Measurements from ENCODE around the gene HOXD13. TPM values are rescaled to one million over a fixed set of nuclear protein-coding genes. Genes with fewer than 3 reads are reported as not detected.

HOXD13 gene
- total RNA-seq, 1 experiment from 2014 or later, result not detected

DNA sequence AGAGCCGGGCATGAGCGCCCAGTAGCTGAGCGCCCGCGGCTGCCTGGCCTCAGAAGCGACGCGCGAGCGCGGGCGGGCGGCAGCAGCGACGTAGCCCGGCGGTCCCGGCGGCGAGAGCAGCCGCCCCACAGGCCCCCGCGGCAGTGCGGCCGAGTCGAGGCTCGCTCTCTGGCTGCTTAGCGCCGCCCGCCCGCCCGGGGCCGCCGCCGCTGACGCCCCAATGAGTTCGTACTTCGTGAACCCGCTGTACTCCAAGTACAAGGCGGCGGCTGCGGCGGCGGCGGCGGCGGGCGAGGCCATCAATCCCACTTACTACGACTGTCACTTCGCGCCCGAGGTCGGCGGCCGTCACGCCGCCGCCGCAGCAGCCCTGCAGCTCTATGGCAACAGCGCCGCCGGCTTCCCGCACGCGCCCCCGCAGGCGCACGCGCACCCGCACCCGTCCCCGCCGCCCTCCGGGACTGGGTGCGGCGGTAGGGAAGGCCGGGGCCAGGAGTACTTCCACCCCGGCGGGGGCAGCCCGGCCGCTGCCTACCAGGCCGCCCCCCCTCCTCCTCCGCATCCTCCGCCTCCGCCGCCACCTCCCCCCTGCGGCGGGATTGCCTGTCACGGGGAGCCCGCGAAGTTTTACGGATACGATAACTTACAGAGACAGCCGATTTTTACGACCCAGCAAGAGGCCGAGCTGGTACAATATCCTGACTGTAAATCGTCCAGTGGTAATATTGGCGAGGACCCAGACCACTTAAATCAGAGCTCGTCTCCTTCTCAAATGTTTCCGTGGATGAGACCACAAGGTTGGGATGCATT lies 37.8 kb downstream of the HOXD13 start:
- no peaks in the 10 kb centered on the region for H3K4me1 ChIP-seq (replicated peaks; ENCODE audit: insufficient read depth)
- intact Hi-C loops (cut with micrococcal nuclease; ENCODE audit: unreplicated experiment), result no loop called here
- peak in 1 of 2 experiments; percentile 36 for DNase-seq
- peak overlapping the region; percentile 32; the same call in 1 of the 2 replicates for H3K4me3 ChIP-seq
- POLR2A ChIA-PET (ENCODE audit: unreplicated experiment), result interaction anchor here (0.5 to 0.6 kb wide), 2 partner anchors 486 to 963 kb away, joined by 6 to 8 read pairs; no protein-coding TSS in a partner anchor
- TF ChIP-seq, protein P1, sequence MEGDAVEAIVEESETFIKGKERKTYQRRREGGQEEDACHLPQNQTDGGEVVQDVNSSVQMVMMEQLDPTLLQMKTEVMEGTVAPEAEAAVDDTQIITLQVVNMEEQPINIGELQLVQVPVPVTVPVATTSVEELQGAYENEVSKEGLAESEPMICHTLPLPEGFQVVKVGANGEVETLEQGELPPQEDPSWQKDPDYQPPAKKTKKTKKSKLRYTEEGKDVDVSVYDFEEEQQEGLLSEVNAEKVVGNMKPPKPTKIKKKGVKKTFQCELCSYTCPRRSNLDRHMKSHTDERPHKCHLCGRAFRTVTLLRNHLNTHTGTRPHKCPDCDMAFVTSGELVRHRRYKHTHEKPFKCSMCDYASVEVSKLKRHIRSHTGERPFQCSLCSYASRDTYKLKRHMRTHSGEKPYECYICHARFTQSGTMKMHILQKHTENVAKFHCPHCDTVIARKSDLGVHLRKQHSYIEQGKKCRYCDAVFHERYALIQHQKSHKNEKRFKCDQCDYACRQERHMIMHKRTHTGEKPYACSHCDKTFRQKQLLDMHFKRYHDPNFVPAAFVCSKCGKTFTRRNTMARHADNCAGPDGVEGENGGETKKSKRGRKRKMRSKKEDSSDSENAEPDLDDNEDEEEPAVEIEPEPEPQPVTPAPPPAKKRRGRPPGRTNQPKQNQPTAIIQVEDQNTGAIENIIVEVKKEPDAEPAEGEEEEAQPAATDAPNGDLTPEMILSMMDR (conservative IDR thresholded peaks at IDR 0.05), result no peak
- peak; percentile 97 for TF ChIP-seq EZH2 (IDR thresholded peaks at IDR 0.05; ENCODE audit: low read depth)
- H3K9me3 ChIP-seq (ENCODE audit: insufficient read depth, low read depth), result no peaks in the 10 kb centered on the region
- H3F3A ChIP-seq (ENCODE audit: insufficient read depth, low read depth), result no peaks in the 10 kb centered on the region
- no peaks in the 10 kb centered on the region for H3K9me2 ChIP-seq (ENCODE audit: insufficient read depth)
- H3K27me3 ChIP-seq (ENCODE audit: insufficient read depth, low read depth), result peaks cover 43% of the 10 kb centered on the region
- no peak overlapping the region for H3K27ac ChIP-seq
- no peak overlapping the region; the same call in 1 of the 2 replicates for H2AFZ ChIP-seq
- H3K79me2 ChIP-seq (ENCODE audit: low read depth), result no peaks in the 10 kb centered on the region
- CTCF ChIA-PET, result interaction anchor here (0.6 to 1.6 kb wide), 3 partner anchors 424 to 521 kb away, joined by 3 to 5 read pairs (median 3); no protein-coding TSS in a partner anchor
- peak overlapping the region; percentile 63 for H3K4me2 ChIP-seq
- H4K20me1 ChIP-seq (ENCODE audit: insufficient read depth), result no peaks in the 10 kb centered on the region
- no TSS peak for BruUV-seq (replicated peaks)
- H3K36me3 ChIP-seq (ENCODE audit: low read depth), result no peaks in the 10 kb centered on the region

DNA sequence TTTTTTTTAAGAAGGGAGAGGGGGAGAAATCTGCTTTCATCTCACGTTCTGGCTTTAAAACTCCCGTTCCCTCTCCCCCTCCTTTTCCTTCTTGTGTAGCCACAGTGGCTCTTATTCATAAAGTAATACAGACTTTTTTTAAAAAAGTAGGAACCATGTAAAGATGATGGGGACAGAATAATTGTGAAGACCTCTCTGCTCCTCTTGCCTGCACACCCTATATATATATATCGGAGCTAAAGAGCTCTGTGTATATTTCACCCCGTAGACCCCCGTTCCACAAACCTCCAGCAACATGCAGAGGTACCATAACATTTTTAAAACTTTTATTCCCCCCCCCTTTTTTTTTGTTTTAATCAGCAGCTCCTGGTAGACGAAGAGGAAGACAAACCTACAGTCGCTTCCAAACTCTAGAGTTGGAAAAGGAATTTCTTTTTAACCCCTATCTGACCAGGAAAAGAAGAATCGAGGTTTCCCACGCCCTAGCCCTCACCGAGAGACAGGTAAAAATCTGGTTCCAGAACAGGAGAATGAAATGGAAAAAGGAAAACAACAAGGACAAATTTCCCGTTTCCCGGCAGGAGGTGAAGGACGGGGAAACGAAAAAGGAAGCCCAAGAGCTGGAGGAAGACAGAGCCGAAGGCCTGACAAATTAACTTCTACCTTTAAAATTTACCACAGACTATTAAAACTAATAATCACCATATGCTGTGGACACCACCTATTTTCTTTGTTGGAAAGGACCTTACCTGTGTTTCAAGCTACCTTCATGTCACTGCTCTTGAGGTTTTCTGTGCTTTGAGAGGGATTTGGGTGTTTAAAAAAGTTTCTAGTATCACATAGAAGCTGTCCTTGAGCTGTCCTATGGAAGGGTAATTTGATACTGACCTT lies 38.7 kb downstream of the HOXD13 start:
- Histone ChIP-seq H3K9me2 (ENCODE audit: insufficient read depth) (no peaks in the 10 kb centered on the region), H3K4me3 (peak overlapping the region; percentile 32; the same call in 1 of the 2 replicates), H3K27me3 (ENCODE audit: insufficient read depth, low read depth) (peaks cover 36% of the 10 kb centered on the region), H2AFZ (no peak overlapping the region; the same call in 1 of the 2 replicates), H3K4me2 (peak overlapping the region; percentile 63), H3K9me3 (ENCODE audit: insufficient read depth, low read depth) (no peaks in the 10 kb centered on the region), H3K36me3 (ENCODE audit: low read depth) (no peaks in the 10 kb centered on the region), H3F3A (ENCODE audit: insufficient read depth, low read depth) (no peaks in the 10 kb centered on the region), H3K79me2 (ENCODE audit: low read depth) (no peaks in the 10 kb centered on the region), H4K20me1 (ENCODE audit: insufficient read depth) (no peaks in the 10 kb centered on the region), H3K4me1 (replicated peaks; ENCODE audit: insufficient read depth) (no peaks in the 10 kb centered on the region), H3K27ac (no peak overlapping the region)
- BruUV-seq (replicated peaks), result no TSS peak
- intact Hi-C loops (cut with micrococcal nuclease; ENCODE audit: unreplicated experiment), result no loop called here
- ChIA-PET CTCF (interaction anchor here (0.6 to 1.6 kb wide), 4 partner anchors 504 to 1204 kb away, joined by 3 to 20 read pairs (median 6); no protein-coding TSS in a partner anchor), POLR2A (ENCODE audit: unreplicated experiment) (interaction anchor here (0.5 to 0.6 kb wide), 2 partner anchors 485 to 964 kb away, joined by 6 to 8 read pairs; no protein-coding TSS in a partner anchor)
- TF ChIP-seq EZH2 (IDR thresholded peaks at IDR 0.05; ENCODE audit: low read depth), result no peak
- TF ChIP-seq, protein P1 (conservative IDR thresholded peaks at IDR 0.05), result no peak
- DNase-seq, result no peak

DNA sequence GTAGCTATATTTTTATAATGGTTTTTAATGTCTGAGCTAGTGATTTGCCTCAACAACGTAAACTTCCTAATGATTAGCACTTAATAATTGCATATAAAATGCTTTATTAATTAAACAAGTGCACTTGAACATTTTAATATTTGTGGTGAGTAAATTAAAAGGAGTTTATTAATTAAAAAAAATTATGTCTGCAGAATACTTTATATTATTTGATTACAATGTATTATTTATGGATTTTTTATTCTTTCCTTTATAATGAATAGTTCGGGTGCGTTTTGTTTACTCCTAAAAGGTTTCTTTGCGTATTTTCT lies 39.3 kb downstream of the HOXD13 start:
- POLR2A ChIA-PET (ENCODE audit: unreplicated experiment), result no interaction called here
- DNase-seq, result no peak
- H3K4me1 ChIP-seq (replicated peaks; ENCODE audit: insufficient read depth), result no peaks in the 10 kb centered on the region
- H3K4me2 ChIP-seq, result no peak overlapping the region
- CTCF ChIA-PET, result interaction anchor here (1.6 kb wide), 1 partner anchor 520 kb away, joined by 5 read pairs; no protein-coding TSS in a partner anchor
- H3K27me3 ChIP-seq (ENCODE audit: insufficient read depth, low read depth), result peaks cover 32% of the 10 kb centered on the region
- H3F3A ChIP-seq (ENCODE audit: insufficient read depth, low read depth), result no peaks in the 10 kb centered on the region
- H4K20me1 ChIP-seq (ENCODE audit: insufficient read depth), result no peaks in the 10 kb centered on the region
- H2AFZ ChIP-seq, result no peak overlapping the region
- H3K9me2 ChIP-seq (ENCODE audit: insufficient read depth), result no peaks in the 10 kb centered on the region
- H3K36me3 ChIP-seq (ENCODE audit: low read depth), result no peaks in the 10 kb centered on the region
- H3K79me2 ChIP-seq (ENCODE audit: low read depth), result no peaks in the 10 kb centered on the region
- no TSS peak for BruUV-seq (replicated peaks)
- no peak overlapping the region for H3K27ac ChIP-seq
- no peak overlapping the region for H3K4me3 ChIP-seq
- no peaks in the 10 kb centered on the region for H3K9me3 ChIP-seq (ENCODE audit: insufficient read depth, low read depth)
- intact Hi-C loops (cut with micrococcal nuclease; ENCODE audit: unreplicated experiment), result no loop called here
- TF ChIP-seq EZH2 (IDR thresholded peaks at IDR 0.05; ENCODE audit: low read depth), result no peak
- TF ChIP-seq, protein P1 (conservative IDR thresholded peaks at IDR 0.05), result no peak

Measured in PC-9 (cell line).